Activated CD4-positive, alpha-beta T cell treated with anti-CD3 and anti-CD28 coated beads, Interleukin-2, amount 50 U/mL, for 4 hours (primary cell): ENCODE results near the gene PCNX1.
"Not testable (repeated sequence)": the region's sequence is repeated elsewhere in the genome, so short reads cannot be mapped to it uniquely, and the experiment has no call there.

Source experiments
- DNase-seq, 2 experiments: peaks; one replicate each; pipeline ENCODE4 v3.0.0-alpha.2; 2020

Gene PCNX1

GRCh38 chr14:70917633-70918032 lies 10.4 kb downstream of the PCNX1 start:
- no peak for DNase-seq

DNA sequence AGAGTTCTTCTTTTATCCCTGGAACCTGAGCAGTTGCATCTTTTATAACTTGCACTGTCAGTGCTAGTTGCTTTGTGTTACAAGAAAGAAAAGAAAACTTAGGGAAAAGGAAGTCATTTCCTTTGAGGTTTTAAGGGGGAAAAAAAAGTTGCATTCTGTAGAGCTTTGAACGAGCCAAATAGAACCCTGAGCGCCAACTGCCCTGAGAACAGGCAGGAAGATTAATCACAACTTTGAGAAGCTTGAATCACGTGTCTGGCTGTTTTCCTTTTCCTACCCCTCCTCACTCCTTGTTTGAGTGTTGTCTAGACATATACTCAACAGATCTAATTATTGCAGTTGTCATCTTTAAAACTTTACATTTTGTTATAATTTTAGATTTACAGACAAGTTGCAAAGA lies 12.5 kb downstream of the PCNX1 start:
- no peak for DNase-seq

- DNase-seq: no peak
Measured at GRCh38 chr14:70920608-70921007, 13.3 kb downstream of the PCNX1 start.

GRCh38 chr14:70921669-70922068 lies 14.4 kb downstream of the PCNX1 start:
- no peak for DNase-seq

GRCh38 chr14:70924521-70924920 lies 17.3 kb downstream of the PCNX1 start:
- no peak for DNase-seq

GRCh38 chr14:70926235-70926830 lies 19.1 kb downstream of the PCNX1 start:
- DNase-seq: no peak

- DNase-seq: no peak
Measured at GRCh38 chr14:70931008-70931407, 23.7 kb downstream of the PCNX1 start.

GRCh38 chr14:70934084-70934483 lies 26.8 kb downstream of the PCNX1 start:
- no peak for DNase-seq

- no peak for DNase-seq
Measured at GRCh38 chr14:70934502-70935134, 27.4 kb downstream of the PCNX1 start.

GRCh38 chr14:70935135-70935534 lies 27.9 kb downstream of the PCNX1 start:
- no peak for DNase-seq

- DNase-seq: not testable (repeated sequence)
Measured at GRCh38 chr14:70939693-70940092, 32.4 kb downstream of the PCNX1 start.

DNA sequence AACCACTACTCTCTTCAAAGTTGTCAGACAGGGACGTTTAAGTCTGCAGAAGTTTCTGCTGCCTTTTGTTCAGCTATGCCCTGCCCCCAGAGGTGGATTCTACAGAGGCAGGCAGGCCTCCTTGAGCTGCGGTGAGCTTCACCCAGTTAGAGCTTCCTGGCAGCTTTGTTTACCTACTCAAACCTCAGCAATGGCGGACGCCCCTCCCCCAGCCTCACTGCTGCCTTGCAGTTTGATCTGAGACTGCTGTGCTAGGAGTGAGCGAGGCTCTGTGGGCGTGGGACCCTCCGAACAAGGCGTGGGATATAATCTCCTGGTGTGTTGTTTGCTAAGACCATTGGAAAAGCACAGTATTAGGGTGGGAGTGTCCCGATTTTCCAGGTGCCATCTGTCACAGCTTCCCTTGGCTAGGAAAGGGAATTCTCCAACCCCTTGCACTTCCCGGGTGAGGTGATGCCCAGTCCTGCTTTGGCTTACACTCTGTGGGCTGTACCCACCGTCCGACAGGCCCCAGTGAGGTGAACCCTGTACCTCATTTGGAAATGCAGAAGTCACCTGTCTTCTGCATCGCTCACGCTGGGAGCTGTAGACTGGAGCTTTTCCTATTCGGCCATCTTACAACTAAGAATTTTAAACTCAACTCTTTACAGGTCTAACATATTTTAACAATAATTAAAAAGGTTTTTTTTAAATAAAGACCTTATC lies 34.5 kb downstream of the PCNX1 start:
- peak; percentile 67 to 70 for DNase-seq

GRCh38 chr14:70942342-70942706 lies 35.1 kb downstream of the PCNX1 start:
- DNase-seq: no peak

DNA sequence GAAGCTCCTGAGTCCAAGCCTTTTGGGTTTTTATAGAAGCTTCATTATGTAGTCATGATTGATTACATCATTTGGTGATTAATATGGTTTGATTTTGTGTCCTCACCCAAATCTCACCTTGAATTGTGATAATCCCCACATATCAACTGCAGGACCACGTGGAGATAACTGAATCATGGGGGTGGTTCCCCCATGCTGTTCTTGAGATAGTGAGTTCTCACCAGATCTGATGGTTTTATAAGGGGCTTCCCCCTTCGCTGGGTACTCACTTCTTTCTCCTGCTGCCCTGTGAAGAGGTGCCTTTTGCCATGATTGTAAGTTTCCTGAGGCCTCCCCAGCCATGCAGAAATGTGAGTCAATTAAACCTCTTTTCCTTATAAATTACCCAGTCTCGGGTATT lies 35.5 kb downstream of the PCNX1 start:
- DNase-seq: peak in 1 of 2 experiments; percentile 19

- DNase-seq: no peak
Measured at GRCh38 chr14:70943838-70944237, 36.6 kb downstream of the PCNX1 start.

DNA sequence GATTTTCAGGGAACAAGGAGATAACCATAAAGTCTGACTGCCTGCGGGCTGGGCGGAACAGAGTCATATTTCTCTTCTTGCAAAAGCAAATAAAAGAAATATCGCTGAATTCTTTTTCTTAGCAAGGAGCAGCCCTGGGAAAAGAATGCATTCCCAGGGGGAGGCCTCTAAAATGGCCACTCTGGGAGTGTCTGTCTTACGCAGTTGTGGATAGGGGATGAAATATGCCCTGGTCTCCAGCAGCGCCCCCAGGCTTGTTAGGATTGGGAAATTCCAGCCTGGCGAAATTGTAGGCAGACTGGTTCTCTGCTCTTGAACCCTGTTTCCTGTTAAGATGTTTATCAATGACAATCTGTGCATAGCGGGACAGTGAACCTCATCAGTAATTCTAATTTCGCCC lies 40.5 kb downstream of the PCNX1 start:
- no peak for DNase-seq

DNA sequence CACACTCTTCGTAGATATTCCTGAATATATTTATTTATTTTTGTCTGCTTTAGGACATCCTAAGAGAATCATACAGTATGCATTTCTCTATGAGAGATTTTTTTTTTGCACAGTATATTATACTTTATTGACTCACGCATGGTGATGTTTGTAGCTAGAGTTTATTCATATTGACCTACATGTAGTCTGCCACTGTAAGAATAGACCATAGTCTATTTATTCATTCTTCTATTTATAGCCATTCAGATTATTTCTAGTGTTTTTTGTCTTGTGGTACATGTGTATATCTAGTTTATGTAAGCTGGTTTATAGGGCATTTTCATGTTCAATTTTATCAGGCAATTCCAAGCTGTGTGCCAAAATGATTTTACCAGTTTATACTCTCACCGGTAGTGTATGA lies 45.2 kb downstream of the PCNX1 start:
- DNase-seq: no peak

DNA sequence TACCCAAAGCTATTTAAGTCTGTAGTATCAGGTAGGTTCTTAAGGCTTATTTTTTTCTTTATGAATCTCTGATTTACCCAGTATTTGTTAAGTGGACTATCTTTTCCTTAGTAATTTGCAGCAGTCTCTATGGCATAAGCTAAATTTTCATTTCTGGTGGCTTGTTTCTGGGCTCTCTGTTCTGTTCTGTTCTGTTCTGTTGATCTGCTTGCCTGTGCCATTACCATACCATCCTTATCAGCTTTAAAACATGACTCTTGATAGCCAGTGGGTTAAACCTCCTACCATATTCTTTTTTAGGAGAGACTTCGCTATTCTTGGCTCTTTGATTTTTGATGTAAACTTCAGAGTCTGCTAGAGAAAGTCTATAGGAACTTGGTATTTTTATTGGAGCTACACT lies 46.8 kb downstream of the PCNX1 start:
- DNase-seq: no peak

GRCh38 chr14:70955543-70956480 lies 48.6 kb downstream of the PCNX1 start:
- peak; percentile 26 to 45 for DNase-seq

GRCh38 chr14:70956511-70956910 lies 49.3 kb downstream of the PCNX1 start:
- DNase-seq: no peak

GRCh38 chr14:70957710-70958109 lies 50.5 kb downstream of the PCNX1 start:
- DNase-seq: no peak

- DNase-seq: no peak
Measured at GRCh38 chr14:70962935-70963334, 55.7 kb downstream of the PCNX1 start.

DNA sequence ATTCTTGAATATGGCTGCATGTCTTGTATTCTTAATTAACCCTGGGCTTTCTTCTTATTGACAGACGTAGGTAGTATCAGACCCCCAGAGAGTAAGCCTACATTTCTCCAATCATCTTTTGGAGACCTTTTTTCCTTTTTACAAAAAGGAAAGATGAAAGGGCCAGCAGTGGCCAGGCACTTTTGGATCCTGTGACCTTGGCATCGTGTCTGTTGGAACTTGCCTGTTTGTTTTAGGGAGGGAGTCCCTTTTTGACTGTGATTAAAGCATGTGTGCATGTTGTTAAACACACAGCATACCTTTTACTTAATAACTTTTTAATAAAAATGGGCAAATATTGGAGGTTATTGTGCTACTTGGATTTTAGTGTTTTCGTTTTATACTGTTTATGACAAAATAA lies 57.2 kb downstream of the PCNX1 start:
- no peak for DNase-seq
